Right lobe of liver (tissue), 6 donors: Measurements from ENCODE around the gene BUD23. TPM values are rescaled to one million over a fixed set of nuclear protein-coding genes. Genes with fewer than 3 reads are reported as not detected.

ENCODE experiments used
- ATAC-seq, 4 donors: fragments of 200-7000 bp; cut with Tn5 transposase; one replicate each; pipeline ENCODE4 v1.9.1; 2020; ENCODE audit warnings: mild to moderate bottlenecking in 4 of 4, moderate library complexity in 4 of 4
- DNase-seq, 3 donors: peaks; one replicate each; pipeline ENCODE4 v3.0.0-alpha.2; 2020
- H3K27ac ChIP-seq, 3 donors: fragments of 200-600 bp; one replicate each; pipeline ENCODE4 v1.8.0; 2022
- H3K27me3 ChIP-seq, 2 donors: fragments of 200-600 bp; one replicate each; pipeline ENCODE4 v1.8.0; 2022
- H3K36me3 ChIP-seq, 4 donors: fragments of 200-600 bp; sonication (generic) in 1 of 4; one replicate each; pipeline versions ENCODE4 v1.5.1 to v1.8.0; 2017 to 2022; ENCODE audit warnings: control low read depth in 1 of 4
- H3K4me1 ChIP-seq, 4 donors: fragments of 200-600 bp; sonication (generic) in 1 of 4; one replicate each; pipeline versions ENCODE4 v1.5.1 to v1.8.0; 2017 to 2022; ENCODE audit warnings: control low read depth in 1 of 4
- H3K4me3 ChIP-seq, 3 donors: fragments of 200-600 bp; one replicate each; pipeline ENCODE4 v1.8.0; 2022
- H3K9me3 ChIP-seq, 4 donors: fragments of 200-600 bp; sonication (generic) in 1 of 4; one replicate each; pipeline versions ENCODE4 v1.5.1 to v1.8.0; 2017 to 2022; ENCODE audit warnings: control low read depth in 1 of 4
- POLR2A ChIP-seq: fragments of 450-650 bp; IDR thresholded peaks from one replicate; pipeline ENCODE4 v1.6.1; 2017; ENCODE audit warnings: antibody characterized with exemption, mild to moderate bottlenecking
- WGBS: methylation state at CpG from one replicate; pipeline ENCODE4 v1.1.6; 2018; ENCODE audit warnings: low coverage, low lambda C conversion rate; ENCODE audit not compliant: insufficient coverage; ENCODE audit errors: missing lambda C conversion rate; 5-methylcytosine and 5-hydroxymethylcytosine counted together
- intact Hi-C, 2 donors: fragments of 100-400 bp; cut with DNase I; formaldehyde crosslinking; loops; one replicate each; pipeline versions ENCODE4 v1.11.2 to v1.14.1; 2022
- total RNA-seq, 6 experiments: library from RNA; depleted of rRNA in 2 of 6; stranded (reverse); fragments of >200 nt in 2 of 6; fragmentation: NEBNext Ultra II Directional in 3 of 6; extraction: Animal tissue kit (Norgen Biotek cat#: 25700) in 3 of 6; gene quantifications; one replicate each; pipeline versions ENCODE4 v1.1.0 to v1.2.4, GENCODE V29; 2016 to 2023
- TF ChIP-seq, protein P1 (sequence below), 4 donors: fragments of 200-600 bp in 3 of 4; fragments of 450-650 bp in 1 of 4; IDR thresholded peaks; one replicate each; pipeline versions ENCODE4 v1.5.1 to v1.8.0; 2016 to 2022; ENCODE audit warnings: antibody characterized with exemption in 4 of 4, mild to moderate bottlenecking in 2 of 4
- donor health status: DM: no; HTN: yes; CAD: no.
- donor health status: DM: no; HTN: no; CAD: no.
- donor health status: DM: no; HTN: no; CAD: no.
- donor health status: DM: no; HTN: yes; CAD: no.
- donor health status: DM: no; HTN: yes; CAD: no.

The BUD23 gene
- total RNA-seq, 6 experiments from 2014 or later = 24.1 to 35.0 (median 29.2) TPM

DNA sequence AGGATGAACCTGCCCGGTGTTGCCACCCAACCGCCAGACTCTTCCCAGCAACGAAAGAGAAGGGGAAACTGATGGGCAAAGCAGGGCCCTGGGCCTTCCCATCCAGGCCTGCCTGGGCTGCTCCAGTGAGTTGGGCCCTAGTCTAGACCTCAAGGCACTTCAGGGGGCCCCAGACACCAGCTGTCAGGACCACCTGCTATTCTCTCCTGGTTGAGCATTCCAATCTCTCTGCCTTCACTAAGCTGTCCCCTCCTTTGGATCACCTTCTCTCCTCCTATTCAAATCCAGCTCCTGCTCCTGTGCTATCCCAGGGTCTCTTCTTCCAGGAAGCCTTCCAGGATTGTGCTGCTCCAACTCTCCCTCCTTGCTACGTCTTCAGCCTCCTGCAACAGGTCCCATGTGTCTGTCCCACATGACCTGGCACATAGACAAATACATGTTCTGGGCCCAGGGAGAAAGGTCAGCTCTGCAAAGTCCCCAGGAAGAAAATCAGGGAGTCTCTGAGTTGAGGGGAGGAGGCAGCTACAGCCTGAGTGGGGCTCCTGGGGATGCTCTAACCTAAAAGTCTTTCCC is 33.0 kb downstream of the BUD23 start:
- intact Hi-C loops = no loop called here
- H3K9me3 ChIP-seq = no peaks in the 10 kb centered on the region
- ATAC-seq = no peak
- 0% methylated on average over 1 of the region's 4 CpGs for WGBS
- H3K36me3 ChIP-seq = no peaks in the 10 kb centered on the region
- DNase-seq = no peak
- no peaks in the 10 kb centered on the region for H3K27me3 ChIP-seq
- TF ChIP-seq, protein P1, sequence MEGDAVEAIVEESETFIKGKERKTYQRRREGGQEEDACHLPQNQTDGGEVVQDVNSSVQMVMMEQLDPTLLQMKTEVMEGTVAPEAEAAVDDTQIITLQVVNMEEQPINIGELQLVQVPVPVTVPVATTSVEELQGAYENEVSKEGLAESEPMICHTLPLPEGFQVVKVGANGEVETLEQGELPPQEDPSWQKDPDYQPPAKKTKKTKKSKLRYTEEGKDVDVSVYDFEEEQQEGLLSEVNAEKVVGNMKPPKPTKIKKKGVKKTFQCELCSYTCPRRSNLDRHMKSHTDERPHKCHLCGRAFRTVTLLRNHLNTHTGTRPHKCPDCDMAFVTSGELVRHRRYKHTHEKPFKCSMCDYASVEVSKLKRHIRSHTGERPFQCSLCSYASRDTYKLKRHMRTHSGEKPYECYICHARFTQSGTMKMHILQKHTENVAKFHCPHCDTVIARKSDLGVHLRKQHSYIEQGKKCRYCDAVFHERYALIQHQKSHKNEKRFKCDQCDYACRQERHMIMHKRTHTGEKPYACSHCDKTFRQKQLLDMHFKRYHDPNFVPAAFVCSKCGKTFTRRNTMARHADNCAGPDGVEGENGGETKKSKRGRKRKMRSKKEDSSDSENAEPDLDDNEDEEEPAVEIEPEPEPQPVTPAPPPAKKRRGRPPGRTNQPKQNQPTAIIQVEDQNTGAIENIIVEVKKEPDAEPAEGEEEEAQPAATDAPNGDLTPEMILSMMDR (IDR thresholded peaks at IDR 0.05) = no peak
- no peak for TF ChIP-seq POLR2A
- H3K27ac ChIP-seq = no peak overlapping the region
- no peak overlapping the region for H3K4me3 ChIP-seq
- H3K4me1 ChIP-seq = peaks cover 0 to 6% (median 2%) of the 10 kb centered on the region in 4 donors

DNA sequence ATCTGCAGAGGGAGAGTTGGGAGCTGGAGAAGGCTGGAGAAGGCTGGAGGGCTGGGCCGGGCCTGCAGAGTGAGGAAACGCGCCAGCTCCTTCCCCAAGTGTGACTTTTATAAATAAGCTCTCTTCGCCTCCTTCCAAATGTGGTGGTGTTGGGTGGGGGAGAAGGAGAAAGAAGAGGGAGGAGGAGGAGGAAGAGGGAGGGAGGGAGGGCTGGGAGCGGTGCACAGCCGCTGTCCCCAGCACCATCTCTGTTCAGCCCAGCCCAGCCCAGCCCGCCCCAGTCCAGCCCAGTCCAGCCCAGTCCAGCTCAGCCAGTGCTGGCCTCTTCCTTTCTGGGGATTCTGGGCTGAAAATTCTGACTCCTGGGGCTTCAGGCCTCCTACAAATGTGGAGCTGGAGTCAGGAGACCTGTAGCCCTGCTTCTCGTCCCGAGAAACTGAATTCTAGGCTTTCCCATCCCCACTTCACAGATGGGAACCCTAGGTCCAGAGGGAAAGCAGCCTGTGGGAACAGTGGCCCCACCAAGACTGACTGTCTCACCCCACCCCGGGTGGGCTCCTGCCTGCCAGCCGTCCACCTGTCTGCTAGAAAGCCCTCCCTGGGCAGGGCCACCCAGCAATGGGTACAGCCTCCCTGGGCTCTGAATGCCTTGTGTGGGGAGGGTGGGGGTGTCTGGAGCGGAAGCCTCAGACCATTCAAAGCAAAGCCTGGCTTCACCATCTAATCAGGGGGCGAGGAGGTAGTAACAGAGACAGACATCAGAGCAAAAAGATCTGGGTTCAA is 33.8 kb downstream of the BUD23 start:
- peaks cover 0 to 10% (median 4%) of the 10 kb centered on the region in 4 donors for H3K4me1 ChIP-seq
- H3K27ac ChIP-seq = no peak overlapping the region
- no peak for ATAC-seq
- intact Hi-C loops = no loop called here
- DNase-seq = no peak
- TF ChIP-seq, protein P1 (IDR thresholded peaks at IDR 0.05) = no peak
- no peak for TF ChIP-seq POLR2A
- no peaks in the 10 kb centered on the region for H3K9me3 ChIP-seq
- H3K4me3 ChIP-seq = no peak overlapping the region
- H3K27me3 ChIP-seq = no peaks in the 10 kb centered on the region
- 67% methylated on average over 6 of the region's 13 CpGs for WGBS
- no peaks in the 10 kb centered on the region for H3K36me3 ChIP-seq

DNA sequence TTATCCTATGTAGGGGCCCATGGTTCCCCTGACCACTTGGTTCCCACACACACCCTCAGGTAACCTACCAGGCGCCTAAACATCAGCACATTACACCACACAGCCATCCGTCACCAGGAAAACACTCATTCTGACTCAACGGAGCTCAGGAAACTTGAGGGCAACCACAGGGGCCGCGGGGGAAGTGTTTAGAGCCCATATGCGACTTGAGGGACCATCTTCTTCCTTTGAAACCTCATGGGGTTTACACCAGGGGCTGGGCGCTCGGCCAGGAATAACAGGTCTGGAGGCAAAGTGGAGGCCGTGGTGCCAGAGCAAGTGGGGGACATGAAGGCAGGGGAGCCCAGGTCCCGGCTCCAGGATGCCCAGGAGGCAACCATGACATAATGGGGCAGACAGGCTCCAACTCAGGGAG is 34.6 kb downstream of the BUD23 start:
- peaks cover 0 to 10% (median 4%) of the 10 kb centered on the region in 4 donors for H3K4me1 ChIP-seq
- no peaks in the 10 kb centered on the region for H3K27me3 ChIP-seq
- no peak overlapping the region for H3K27ac ChIP-seq
- ATAC-seq (no peak), DNase-seq (no peak)
- intact Hi-C loops = no loop called here
- no peak overlapping the region for H3K4me3 ChIP-seq
- TF ChIP-seq, protein P1 (IDR thresholded peaks at IDR 0.05) = no peak
- WGBS = 72% methylated on average over 5 of the region's 10 CpGs
- H3K9me3 ChIP-seq = no peaks in the 10 kb centered on the region
- no peaks in the 10 kb centered on the region for H3K36me3 ChIP-seq

DNA sequence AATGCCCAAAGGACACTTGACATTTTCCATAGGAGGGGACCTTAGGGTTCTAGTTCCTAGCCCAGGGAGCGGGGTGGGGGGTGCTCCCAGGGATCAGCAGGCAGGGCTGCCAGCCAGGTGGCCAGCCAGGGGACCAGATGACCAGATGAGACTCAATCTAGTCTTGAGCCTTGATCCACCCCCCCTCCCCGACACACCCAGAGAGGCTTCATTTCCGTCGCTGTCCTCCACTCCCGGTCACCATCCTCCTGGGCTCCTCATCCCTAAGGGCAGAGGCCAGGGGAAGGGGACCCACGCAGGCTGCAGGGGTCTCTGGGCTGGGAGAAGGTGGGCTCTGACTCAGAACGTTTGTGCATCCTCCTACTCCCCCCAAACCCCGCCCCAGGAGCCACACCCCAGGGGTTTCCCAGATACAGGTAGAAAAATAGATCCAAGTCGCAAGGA is 35.1 kb downstream of the BUD23 start:
- Histone ChIP-seq H3K27ac (no peak overlapping the region), H3K9me3 (no peaks in the 10 kb centered on the region), H3K27me3 (no peaks in the 10 kb centered on the region), H3K4me3 (peak overlapping the region; percentile 71 to 90 (median 73)), H3K4me1 (peaks cover 0 to 10% (median 4%) of the 10 kb centered on the region in 4 donors), H3K36me3 (no peaks in the 10 kb centered on the region)
- TF ChIP-seq POLR2A = no peak
- TF ChIP-seq, protein P1 (IDR thresholded peaks at IDR 0.05) = no peak
- ATAC-seq (no peak), DNase-seq (no peak)
- 37% methylated on average over 4 of the region's 9 CpGs for WGBS
- intact Hi-C loops = no loop called here
